Suppressor macrophage treated with lipopolysaccharide for 4 hours (primary cell): ENCODE results near the gene TACC2.
A peak's percentile ranks its signal among the peaks of the same experiment; 100 is the strongest.

Experiments used
- DNase-seq: peaks from one replicate; pipeline ENCODE4 v3.0.0-alpha.2; 2020

Gene TACC2

DNA sequence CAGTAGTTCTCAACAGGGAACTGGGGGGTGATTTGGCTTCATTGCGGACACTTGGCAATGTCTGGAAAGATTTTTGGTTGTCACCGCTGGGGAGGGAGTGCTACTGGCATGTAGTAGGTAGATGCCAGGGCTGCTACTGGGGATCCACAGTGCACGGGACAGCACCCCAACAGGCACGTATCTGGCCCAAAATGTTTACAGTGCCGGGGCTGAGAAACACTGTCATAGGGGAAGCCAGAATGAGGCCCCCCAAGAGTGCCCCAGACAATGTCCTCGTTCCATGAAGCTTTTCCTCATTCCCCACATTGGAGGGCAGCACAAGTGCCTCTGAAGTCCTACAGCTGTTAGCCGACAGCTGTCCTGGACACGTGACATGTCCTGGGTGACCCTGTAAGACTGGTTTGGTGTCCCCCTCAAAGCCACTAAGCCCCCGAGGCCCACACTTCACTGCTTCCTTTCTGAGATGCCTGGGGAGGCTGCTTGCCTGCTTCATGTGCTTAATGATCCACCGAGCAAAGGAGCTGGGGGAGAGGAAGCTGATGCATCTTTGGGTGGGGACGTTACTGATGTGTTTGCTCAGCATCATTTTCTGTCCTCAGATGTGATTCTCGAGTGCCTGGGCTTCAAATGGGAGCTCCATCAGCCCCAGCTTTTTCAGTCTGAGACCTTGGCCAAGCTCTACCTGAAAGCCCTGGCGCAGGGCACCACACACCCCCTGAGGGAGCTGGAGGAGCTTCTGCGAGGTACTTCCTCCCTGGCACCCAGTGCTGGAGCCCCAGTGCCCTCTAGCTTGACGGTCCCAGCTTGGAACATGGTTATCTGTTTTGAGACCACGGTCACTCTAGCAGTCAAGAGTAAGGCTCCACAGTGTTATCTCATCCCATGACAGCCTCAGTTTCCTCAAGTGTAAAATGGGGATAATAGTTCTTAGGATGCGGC is 296.8 kb downstream of the TACC2 start:
- no peak for DNase-seq

DNA sequence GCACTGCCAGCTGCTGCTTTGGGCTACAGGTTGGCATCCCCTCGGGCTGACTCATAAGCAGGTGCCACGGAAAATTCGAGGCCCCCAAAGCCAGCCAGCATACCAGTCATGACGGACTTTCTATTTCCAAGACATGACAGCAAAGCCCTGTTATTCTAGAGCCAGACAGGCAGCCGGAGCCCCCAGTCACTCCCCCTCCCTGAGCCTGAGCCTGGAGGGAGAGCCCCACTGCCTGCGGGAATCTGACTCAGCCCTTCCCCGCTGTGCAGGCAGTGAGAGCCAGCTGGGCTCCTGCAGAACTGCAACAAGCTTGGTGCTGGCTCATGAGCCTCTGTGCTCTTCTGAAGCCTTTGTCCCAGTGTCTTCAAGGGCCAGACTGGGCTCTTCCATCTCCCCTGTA is 297.9 kb downstream of the TACC2 start:
- no peak for DNase-seq

DNA sequence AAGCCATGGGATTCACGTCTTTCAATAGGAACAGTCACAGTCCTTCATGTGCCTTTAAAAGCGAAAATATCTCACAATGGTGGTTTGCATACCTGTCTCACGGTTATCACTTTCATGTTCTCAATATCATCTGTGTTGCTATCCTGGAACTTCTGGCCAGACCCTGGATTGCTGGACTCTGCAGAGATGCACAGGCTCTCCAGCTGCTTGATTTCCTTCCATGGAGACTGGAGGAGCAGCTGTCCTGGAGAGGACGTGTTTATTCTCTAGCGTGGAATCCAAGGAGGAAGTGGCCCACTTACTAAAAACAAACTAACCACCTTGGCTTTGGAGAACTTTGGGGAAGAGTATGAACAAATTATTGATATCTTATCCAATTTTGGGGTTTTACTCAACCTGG is 298.6 kb downstream of the TACC2 start:
- no peak for DNase-seq

DNA sequence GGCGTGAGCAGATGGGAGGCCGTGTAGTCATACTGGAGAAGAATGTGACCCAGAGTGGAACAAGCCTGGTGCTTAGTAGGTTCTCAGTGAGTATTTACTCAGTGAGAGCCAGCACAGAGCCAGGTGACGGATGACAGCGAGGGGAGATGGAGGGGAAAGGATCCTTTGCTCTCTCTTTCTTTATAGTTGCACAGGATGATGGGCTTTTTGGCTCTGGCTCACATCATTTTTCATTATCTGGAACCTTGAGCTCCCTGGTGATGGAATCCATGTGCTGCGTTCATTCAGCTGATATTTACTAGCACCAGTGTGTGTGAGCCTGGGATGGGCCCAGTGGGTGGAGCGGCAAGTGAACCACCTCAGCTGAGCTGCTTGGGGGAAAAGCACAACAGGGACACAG is 299.3 kb downstream of the TACC2 start:
- no peak for DNase-seq

DNA sequence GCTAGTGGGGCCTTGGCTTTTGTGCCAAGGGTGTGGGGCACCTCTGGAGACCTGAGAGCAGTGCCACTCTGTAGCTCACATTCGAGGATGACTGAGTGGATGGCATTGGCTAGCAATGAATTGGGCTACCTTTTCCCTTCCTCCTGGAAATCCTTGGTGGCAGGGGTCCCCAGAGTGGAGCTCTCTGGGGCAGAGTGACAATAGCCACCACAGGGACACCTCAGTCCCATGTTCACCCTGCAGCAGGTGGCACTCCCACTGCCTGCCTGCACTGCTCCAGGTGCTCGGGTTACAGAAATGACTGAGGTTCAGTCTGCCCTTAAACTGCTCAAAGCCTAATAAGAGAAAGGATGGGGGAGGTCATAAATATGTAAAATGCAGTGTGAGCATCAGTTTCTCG is 300.0 kb downstream of the TACC2 start:
- DNase-seq = no peak

DNA sequence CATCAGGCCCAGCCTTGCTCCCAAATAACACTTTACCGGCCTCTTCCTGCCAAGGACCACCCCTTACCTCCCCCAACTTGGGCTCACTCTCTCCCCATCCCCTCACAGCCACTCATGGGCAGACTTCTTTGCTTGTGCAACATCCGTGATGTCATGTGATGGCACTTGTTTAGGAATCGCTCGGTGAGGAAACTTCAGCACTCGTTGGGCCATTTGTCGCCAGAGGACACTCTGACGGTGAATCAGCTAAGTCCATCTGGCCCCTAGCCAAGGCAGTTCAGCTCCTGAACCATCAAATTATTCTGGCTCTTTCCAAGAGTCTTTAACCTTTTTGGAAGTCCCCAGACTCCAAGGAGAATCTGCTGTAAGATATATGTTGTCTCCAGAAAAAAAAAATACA is 301.4 kb downstream of the TACC2 start:
- no peak for DNase-seq

DNA sequence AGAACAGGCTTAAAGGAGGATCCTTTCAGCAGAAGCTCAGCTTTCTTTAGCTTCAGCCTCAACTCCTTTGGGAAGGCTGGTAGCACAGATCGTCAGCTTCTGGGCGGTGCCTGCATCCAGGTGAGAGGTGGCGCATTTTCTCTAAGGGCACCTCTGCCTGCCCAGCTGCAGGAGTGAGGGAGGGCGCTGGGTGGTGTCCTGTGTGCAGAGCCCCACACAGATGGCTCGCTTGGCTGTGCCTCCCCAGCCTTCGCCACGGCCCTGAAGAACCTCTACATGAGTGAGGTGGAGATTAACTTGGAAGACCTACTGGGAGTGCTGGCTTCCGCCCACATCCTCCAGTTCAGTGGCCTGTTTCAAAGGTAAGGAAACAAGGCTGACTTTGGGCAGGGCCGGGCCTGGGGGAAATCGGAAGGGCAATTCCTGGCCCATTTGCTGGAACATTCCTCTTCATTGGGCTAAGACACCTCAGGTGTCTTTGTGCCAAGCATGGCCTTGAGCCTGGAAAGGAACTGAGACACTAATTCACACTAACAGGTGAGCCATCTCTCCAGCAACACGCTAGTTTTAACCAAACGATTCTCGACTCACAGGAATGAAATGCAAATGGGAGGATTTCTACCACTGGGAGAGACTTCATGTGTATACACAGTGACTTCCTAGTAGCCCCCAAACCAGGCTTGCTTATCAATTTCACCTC is 302.0 kb downstream of the TACC2 start:
- DNase-seq = no peak

DNA sequence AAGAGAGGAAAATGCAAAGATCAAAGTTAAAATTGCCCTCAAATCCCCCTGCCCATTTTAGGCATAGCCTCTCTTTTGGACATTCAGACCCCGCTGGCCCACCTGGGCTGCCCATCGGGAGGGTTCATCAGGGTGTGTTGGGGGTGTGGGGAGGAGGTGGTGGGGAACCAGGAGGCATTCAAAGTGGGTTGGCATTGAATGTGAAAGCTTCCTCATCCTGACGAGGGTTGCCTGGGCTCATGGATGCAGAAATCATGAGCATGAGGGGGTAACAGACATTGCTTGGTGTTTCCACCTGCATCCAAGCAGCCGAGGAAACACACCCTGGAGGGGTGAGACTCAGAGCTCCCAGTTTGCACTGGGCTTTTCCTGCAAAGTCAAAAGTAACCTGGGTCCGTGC is 302.8 kb downstream of the TACC2 start:
- DNase-seq = no peak

DNA sequence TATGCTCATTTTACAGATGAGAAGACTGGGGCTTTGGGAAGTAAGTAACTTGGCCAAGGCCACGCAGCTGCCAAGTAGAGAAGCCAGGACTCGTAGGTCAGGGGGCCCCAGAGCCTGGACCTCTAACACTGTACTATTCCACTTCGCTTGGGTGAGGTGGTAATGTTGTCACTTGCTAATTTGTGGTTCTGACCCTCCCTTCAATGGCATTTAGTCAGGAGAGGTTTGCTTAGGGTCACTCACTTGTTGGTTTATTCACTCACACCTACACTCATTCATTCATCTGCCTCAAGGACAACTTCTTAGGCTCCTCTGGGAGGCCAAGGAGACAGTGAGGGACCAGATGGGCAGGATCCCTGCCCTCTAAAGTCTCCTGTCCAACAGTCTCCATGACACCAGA is 303.4 kb downstream of the TACC2 start:
- no peak for DNase-seq

DNA sequence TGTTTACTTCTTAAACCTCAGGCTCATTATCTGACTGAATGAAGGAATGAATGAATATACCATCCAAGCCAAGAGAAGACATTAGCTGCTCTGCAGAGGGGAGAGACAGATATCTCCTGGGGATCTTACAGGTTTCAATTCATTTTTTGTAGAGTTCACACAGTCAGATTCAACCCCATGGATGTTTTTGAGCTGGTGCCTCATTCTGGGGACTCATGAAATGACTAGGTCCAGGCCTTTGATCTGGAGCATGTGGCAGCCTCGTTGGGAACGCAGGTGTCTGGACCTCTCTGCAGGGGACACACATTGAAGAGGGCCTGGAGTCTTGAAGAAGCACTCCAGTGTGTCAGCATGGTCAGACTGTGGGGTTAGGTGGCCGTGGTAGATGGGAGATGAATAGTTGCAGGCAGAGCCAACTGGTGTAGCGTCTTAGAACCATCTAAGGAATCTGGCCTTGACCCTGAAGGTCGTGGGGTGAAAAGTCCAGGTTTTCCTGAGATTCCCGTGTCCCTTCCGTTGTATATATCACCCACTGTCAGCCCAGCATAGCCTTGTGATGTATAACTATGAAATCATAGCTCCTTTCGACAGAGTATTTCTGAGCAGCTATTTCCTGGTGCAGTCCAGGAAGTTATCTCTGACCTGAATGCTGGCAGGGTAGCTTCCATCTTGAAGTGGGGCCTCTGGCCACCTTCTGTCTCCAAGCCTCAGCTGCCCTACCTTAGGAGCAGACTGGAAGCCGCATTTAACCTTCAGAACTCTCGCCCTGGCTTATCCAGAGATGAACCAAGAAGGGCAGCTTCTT is 304.4 kb downstream of the TACC2 start:
- no peak for DNase-seq

DNA sequence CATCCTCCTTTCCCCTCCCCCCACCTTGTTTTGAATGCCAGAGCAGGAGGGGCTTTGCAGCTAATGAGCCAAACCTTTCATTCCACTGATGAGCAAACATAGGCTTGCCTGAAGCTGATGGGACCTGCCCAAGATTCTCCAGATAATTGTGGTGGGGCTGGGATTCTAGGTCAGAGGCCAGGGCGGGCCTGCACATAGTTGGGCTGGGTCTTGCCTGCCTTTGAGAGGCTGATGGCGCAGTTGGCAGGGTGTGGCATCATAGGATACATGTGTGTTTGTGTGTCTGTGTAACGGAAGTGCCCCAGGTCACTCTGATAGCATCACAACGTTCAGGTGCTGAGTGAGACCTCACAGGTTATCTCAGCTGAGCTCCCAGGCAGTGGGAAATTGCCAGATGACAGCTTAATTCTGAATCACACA is 305.0 kb downstream of the TACC2 start:
- DNase-seq = no peak

DNA sequence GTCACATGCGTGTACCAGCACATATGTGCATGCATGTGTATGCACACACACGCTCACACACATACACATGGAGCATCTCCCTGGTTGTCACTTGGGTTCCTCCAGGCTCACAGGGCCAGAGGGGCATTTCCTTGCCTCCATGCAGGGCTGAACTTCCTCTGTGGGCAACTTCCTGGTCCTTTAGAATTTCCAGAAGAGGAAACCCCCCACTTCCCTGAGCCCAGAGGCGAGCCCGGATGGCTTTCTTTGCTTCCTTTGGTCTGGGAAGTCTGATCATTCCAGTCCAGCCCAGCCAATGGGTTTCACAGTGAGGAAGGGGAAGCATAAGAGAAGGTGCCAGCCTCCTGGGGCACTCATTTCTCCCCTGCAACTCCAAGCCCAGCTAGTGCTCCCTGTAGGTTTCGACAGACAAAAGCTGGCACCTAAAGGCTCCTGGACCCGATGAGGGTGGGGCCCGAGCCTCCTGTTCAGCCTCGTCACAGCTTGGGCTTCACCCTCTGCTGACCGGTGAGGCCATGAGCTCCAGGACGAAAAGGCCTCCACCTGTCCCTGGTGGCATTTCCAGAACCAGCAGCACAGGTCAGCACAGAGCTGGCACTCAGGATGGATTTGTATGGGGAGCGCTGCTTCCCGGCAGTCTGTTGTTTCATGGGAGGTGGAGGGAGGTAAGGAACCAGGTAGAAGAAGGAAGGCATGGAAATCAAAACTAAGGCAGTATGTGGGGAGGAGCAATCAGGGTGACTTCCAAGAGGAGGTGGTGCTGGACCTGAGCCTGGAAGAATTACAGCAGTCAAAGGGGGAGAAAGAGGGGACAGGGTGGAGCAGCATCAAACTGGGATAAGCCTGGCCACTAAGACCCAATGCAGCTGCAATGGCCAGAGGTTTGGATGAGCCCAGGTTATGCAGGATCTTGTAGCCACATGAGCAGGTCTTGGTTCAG is 305.8 kb downstream of the TACC2 start:
- DNase-seq = no peak

DNA sequence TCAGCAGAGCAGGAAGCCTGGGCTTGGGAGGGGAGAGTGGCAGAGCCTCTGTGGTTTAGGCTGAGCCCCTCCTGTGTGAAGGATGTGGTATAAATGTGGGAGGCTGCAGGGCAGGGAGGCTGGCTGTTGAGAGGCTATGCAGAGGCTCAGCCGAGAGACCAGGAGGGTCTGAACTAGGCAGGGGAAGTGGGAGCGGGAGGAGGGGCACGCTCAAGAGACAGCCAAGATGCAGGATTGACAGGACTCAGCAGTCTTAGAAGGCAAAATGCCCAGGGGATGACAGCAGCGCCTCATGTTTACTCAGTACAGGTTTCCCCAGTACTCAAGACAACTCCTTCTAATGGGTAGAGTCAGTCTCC is 306.5 kb downstream of the TACC2 start:
- no peak for DNase-seq

DNA sequence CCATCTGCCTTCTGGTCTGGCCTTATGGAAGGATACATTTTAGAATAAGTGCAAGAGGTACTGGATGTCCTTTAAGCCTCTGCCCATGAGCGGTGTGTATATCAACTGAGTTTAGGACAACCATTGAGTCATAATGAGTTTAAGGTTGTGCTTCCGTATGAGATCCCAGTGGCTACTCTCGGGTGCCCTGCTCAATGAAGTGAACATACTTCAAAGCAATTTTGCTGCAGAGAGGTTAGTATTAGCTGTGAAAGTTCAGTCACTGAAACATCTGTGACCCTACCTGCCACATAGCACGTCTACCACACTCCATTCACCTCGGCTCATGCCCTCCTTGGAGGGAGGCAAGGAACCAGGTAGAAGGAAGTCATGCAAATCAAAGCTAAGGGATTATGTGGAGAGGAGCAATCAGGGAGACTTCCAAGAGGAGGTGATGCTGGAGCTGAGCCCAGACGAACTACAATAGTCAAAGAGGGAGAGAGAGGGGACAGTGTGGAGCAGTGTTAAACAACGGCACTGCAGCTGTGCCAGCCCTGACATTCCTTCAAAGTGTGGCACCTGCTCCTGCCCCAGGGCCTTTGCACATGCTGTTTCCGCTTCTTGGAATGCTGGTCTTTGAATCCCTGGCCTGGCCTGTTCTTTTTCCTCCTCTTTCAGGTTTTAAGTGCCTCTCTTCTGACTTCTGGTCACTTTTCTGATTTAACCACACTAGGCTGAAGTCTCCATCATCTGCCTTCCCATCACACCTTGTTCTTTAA is 307.6 kb downstream of the TACC2 start:
- DNase-seq = no peak

DNA sequence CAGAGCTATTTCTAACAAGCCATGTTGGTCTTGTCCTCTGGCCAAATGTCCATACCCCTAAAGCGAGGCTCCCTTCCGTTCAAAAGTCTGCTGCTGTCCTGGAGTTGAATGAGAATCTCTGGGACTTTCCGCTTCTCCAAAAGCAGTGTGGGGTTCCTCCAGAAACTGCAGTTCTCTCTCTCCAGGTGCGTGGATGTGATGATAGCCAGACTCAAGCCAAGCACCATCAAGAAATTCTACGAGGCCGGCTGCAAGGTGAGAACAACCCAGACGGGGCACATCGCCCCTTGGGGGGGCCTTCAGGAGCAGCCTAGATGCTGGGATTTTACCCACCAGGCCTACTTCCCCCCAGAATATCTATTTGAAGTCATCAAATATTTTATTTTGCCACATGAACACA is 308.6 kb downstream of the TACC2 start:
- DNase-seq = no peak

DNA sequence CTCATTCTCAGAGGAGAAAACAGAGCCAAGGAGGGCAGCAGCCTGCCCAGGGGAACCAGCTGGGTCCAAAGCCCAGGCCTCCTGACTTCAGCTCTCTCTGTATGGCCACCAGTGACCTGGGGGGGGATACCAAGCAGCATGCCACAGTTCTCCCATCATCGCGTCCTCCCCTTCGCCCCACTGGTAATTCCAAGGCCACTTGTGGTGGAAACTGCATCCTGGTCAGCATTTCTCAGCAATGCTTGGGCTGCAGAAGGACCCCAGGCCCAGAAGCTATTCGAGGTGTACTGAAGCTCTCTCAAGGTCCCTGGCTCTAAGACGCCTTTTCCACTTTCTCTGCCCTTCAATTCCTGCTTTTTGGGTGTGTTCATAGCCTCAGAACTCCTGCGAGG is 309.2 kb downstream of the TACC2 start:
- no peak for DNase-seq

DNA sequence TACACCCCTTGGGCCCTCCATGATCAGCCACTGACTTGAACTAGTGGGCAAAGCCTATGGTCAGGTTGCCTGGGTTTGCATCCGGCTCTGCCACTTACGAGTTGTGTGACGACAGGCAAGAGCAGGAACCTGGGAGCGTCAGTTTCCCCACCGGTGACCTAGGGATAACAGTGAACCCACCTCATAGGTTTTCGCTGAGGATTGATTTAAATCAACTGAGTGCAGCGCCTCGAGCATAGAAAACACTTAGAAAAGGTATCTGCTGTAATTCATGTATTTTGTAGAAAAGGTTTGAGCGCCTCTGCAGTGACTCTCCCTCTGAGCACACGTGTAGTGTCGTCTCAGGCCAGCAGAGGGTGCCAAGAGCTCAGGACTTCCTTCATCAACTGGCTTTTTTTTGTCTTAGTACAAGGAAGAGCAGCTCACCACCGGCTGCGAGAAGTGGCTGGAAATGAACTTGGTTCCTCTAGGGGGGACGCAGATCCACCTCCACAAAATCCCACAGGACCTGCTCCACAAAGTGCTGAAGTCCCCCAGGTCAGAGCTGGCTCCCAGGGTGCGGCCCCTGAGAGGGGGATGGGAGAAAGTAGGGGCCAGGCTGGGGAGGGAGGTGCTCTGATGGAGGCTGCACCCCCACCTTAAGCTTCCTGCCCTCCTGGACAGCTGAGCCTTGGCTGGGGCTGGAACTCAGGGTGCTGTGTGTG is 309.8 kb downstream of the TACC2 start:
- DNase-seq = peak; percentile 83

DNA sequence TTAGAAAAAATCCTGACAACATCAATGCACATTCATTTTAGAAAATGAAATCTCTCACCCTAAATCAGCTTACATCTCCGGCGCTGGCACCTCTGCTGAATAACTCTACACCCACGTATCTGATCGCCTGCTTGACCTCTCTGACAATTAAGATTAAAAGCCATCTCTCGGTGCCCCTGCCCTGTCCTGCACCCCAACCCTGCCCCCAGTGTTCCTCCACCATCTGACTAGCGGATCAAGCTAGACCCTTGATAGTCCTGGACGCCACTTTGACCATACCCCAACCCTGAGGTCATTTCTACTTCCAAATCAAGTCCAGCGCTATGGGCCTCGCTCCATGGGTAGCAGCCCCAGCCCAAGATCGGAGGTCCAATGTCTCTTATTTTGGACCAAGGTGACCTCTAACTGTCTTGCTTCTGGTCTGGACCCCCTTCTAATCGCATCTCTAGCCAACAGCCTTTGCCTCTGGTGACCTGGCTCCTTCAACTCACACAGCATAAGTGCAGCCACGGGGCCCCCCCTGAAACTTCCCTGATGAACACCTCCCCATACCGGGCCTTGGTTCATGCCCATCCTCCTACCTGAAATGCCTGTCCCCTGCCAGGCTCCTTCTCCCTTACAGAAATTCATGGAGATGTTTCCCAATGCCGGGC is 310.6 kb downstream of the TACC2 start:
- no peak for DNase-seq

DNA sequence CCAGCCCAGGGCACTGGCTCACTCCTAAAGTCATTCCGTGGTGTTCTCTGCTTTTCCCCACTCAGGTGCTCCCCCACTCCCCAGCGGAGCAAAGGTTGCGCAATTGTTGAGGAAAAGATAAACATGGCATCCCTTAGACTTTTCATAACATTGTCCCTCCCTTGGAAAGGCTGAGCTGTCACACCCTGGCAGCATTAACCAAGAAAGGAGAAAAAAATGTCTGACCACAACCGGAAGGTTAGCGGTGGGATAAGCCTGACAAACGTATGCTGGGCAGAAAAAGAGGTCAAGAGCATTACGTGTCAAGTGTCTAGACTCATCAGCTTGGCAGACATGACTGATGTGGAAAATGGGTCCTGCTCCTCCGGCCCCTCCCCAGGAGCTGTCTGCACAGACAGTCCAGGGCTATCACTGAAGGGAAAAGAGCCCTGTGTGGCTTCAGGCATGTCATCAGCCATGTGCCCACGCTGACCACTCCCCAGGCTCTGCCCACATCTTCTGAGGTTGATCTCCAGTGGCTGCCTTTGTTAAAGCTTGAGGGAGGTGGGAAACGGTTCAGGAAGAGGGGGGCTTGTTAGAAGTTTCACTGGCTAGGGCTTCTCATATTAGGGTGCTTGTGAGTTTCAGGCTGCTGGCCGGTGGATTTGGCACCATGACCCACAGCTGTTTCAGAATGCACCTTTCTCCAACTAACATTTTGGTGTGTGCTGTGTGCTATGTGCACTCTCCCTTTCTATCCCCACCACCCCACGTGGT is 312.3 kb downstream of the TACC2 start:
- DNase-seq = no peak

DNA sequence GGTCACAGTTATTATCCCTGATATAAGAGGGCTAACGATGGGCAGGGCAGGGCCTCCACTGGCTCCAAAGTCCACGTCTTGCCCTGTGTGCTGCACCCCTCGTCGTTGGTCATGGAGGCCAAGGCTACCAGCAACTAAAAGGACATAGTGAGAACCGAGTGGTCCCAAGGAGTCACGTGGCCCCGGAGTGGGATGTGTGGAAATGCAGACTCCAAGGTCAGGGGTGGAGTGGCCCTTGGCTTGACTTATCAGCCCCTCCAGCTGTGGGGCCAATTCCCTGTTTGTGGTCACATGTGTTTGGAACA is 312.8 kb downstream of the TACC2 start:
- DNase-seq = no peak
